ENCODE results near the gene LMOD2.

LMOD2 gene

GRCh38 chr7:123640583-123640982 is 15.1 kb upstream of the LMOD2 start:
- DNase-seq, result no peak

- DNase-seq, result no peak
Measured at GRCh38 chr7:123641901-123642300, 13.8 kb upstream of the LMOD2 start.

- no peak for DNase-seq
Measured at GRCh38 chr7:123643495-123644441, 11.9 kb upstream of the LMOD2 start.

- DNase-seq, result no peak
Measured at GRCh38 chr7:123645516-123645915, 10.2 kb upstream of the LMOD2 start.

- no peak for DNase-seq
Measured at GRCh38 chr7:123647106-123647730, 8.4 kb upstream of the LMOD2 start.

GRCh38 chr7:123649964-123650363 is 5.7 kb upstream of the LMOD2 start:
- DNase-seq, result no peak

GRCh38 chr7:123650595-123650994 is 5.1 kb upstream of the LMOD2 start:
- no peak for DNase-seq

- no peak for DNase-seq
Measured at GRCh38 chr7:123652406-123652805, 3.3 kb upstream of the LMOD2 start.

- DNase-seq, result no peak
Measured at GRCh38 chr7:123653162-123653561, 2.5 kb upstream of the LMOD2 start.

- DNase-seq, result no peak
Measured at GRCh38 chr7:123656544-123657303, 1.1 kb downstream of the LMOD2 start.

GRCh38 chr7:123657304-123657685 is 1.6 kb downstream of the LMOD2 start:
- no peak for DNase-seq

- no peak for DNase-seq
Measured at GRCh38 chr7:123658023-123658422, 2.4 kb downstream of the LMOD2 start.

- DNase-seq, result no peak
Measured at GRCh38 chr7:123660514-123661354, 5.1 kb downstream of the LMOD2 start.

- no peak for DNase-seq
Measured at GRCh38 chr7:123661765-123662164, 6.1 kb downstream of the LMOD2 start.

GRCh38 chr7:123662293-123662692 is 6.6 kb downstream of the LMOD2 start:
- DNase-seq, result no peak

- DNase-seq, result no peak
Measured at GRCh38 chr7:123662755-123663154, 7.1 kb downstream of the LMOD2 start.

GRCh38 chr7:123663200-123663599 is 7.5 kb downstream of the LMOD2 start:
- no peak for DNase-seq

- no peak for DNase-seq
Measured at GRCh38 chr7:123665157-123665556, 9.5 kb downstream of the LMOD2 start.

GRCh38 chr7:123665896-123666295 is 10.2 kb downstream of the LMOD2 start:
- DNase-seq, result no peak

- DNase-seq, result no peak
Measured at GRCh38 chr7:123666492-123666891, 10.8 kb downstream of the LMOD2 start.

- DNase-seq, result no peak
Measured at GRCh38 chr7:123669485-123669884, 13.8 kb downstream of the LMOD2 start.

- no peak for DNase-seq
Measured at GRCh38 chr7:123673137-123673732, 17.6 kb downstream of the LMOD2 start.
